Heart left ventricle (tissue), 16 donors: Measurements from ENCODE around the gene C19orf38. TPM values are rescaled to one million over a fixed set of nuclear protein-coding genes. Genes with fewer than 3 reads are reported as not detected.
"Not testable (repeated sequence)": the region's sequence is repeated elsewhere in the genome, so short reads cannot be mapped to it uniquely, and the experiment has no call there.

Experiments used
- ATAC-seq, 4 donors: fragments of 200-7000 bp; cut with Tn5 transposase; one replicate each; pipeline ENCODE4 v1.9.1; 2020 to 2022; ENCODE audit warnings: moderate library complexity in 4 of 4, mild to moderate bottlenecking in 3 of 4, moderate number of reproducible peaks in 1 of 4
- DNase-seq, 5 donors: peaks; one replicate each; pipeline ENCODE4 v3.0.0-alpha.2; 2020
- H3K27ac ChIP-seq, 12 donors: fragments of 200-600 bp; sonication (generic) in 4 of 12; one replicate each; pipeline versions ENCODE4 v1.5.0 to v1.8.0; 2016 to 2022; ENCODE audit warnings: mild to moderate bottlenecking in 2 of 12
- H3K27me3 ChIP-seq, 9 donors: fragments of 200-600 bp; sonication (generic) in 2 of 9; one replicate each; pipeline versions ENCODE4 v1.5.1 to v1.8.0; 2016 to 2022; ENCODE audit warnings: mild to moderate bottlenecking in 3 of 9
- H3K36me3 ChIP-seq, 9 donors: fragments of 200-600 bp; sonication (generic) in 2 of 9; one replicate each; pipeline versions ENCODE4 v1.5.0 to v1.8.0; 2018 to 2022; ENCODE audit warnings: mild to moderate bottlenecking in 2 of 9
- H3K4me1 ChIP-seq, 12 donors: fragments of 200-600 bp; sonication (generic) in 4 of 12; one replicate each; pipeline versions ENCODE4 v1.5.0 to v1.8.0; 2016 to 2022; ENCODE audit warnings: mild to moderate bottlenecking in 3 of 12
- H3K4me3 ChIP-seq, 12 donors: fragments of 200-600 bp; sonication (generic) in 4 of 12; one replicate each; pipeline versions ENCODE4 v1.5.0 to v1.8.0; 2017 to 2022; ENCODE audit warnings: mild to moderate bottlenecking in 9 of 12, moderate library complexity in 4 of 12
- H3K9me3 ChIP-seq, 12 donors: fragments of 200-600 bp; sonication (generic) in 4 of 12; one replicate each; pipeline versions ENCODE4 v1.5.0 to v1.8.0; 2016 to 2022; ENCODE audit warnings: mild to moderate bottlenecking in 1 of 12
- POLR2A ChIP-seq, 2 donors: fragments of 450-650 bp; IDR thresholded peaks; one replicate each; pipeline ENCODE4 v1.6.1; 2017; ENCODE audit warnings: antibody characterized with exemption in 2 of 2, mild to moderate bottlenecking in 2 of 2, moderate library complexity in 2 of 2
- WGBS, 4 donors: extraction: QIAGEN DNeasy Blood & Tissue Kit in 2 of 4; methylation state at CpG; one replicate each; pipeline versions ENCODE4 v1.1.5 to v1.1.7; 2013 to 2018; 5-methylcytosine and 5-hydroxymethylcytosine counted together
- intact Hi-C, 10 donors: fragments of 100-400 bp; cut with DNase I; formaldehyde crosslinking; loops; one replicate each; pipeline versions ENCODE4 v1.11.1 to v1.14.2; 2022
- polyA plus RNA-seq, 2 donors: library from polyadenylated mRNA; stranded (reverse); fragments of 200-250 nt; gene quantifications; one replicate each; pipeline ENCODE4 v1.2.3, GENCODE V29; 2013
- total RNA-seq, 9 donors: library from RNA; depleted of rRNA in 2 of 9; stranded (reverse); fragments of >200 nt in 2 of 9; fragmentation: NEBNext Ultra II Directional in 3 of 9; extraction: Animal tissue kit (Norgen Biotek cat#: 25700) in 3 of 9; gene quantifications; one replicate each; pipeline versions ENCODE4 v1.1.0 to v1.2.4, GENCODE V29; 2016 to 2023
- TF ChIP-seq, protein P1 (sequence below), 12 donors: fragments of 200-600 bp; sonication (generic) in 4 of 12; IDR thresholded peaks; one replicate each; pipeline versions ENCODE4 v1.5.0 to v1.8.0; 2018 to 2022; ENCODE audit warnings: antibody characterized with exemption in 12 of 12, mild to moderate bottlenecking in 5 of 12
- donor health status: ischemic (EF 13 %, LVEDD 7.1; RV severe dilation, severe dysfunction).
- donor health status: healthy with polysubstance abuse.
- donor health status: DM: no; HTN: yes; CAD: no.
- donor health status: DM: no; HTN: no; CAD: no.
- donor health status: ischemic (EF 25% LVEDD 6.9; RV normal size, moderate dysfunction).
- donor health status: ischemic (EF 25% LVEDD 5.7; RV mildly dilated, moderate dysfunction).
- donor health status: healthy.
- donor health status: DM: yes; HTN: yes; CAD: no.
- donor health status: ischemic (EF 35%, LVEDD 5.7; RV mildly dilated, moderate dysfunction).
- donor health status: nonischemic (EF 11% LVEDD 7.7; RV severe dilation, severe dysfunction).
- donor health status: DM: yes; HTN: yes; CAD: no.
- donor health status: PGD.
- donor health status: ischemic (EF 29% LVEDD 5.4; RV normal size, mild dysfunction).
- donor health status: nonischemic (EF 23%, LVEDD 6.1; RV moderate dilation, normal function).

Gene C19orf38
- total and polyA plus RNA-seq, 11 donors: 0.21 to 6.0 (median 0.86) TPM

DNA sequence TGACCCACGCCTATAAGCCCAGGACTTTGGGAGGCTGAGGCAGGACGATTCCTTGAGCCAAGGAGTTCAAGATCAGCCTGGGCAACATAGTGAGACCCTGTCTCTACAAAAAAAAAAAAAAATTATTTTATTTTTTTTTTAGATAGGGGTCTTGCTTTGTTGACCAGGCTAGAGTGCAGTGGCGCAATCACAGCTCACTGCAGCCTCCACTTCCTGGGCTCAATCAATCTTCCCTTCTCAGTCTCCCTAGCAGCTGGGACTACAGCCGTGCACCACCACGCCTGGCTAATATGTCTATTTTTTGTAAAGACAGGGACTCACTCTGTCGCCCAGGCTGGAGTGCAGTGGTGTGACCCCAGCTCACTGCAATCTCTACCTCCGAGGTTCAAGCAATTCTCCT, 4.7 kb downstream of the C19orf38 start:
- Histone ChIP-seq H3K36me3 (no peaks in the 10 kb centered on the region), H3K4me3 (no peak overlapping the region), H3K4me1 (peaks cover 0 to 3% (median 0%) of the 10 kb centered on the region in 12 donors), H3K27ac (no peak overlapping the region), H3K9me3 (no peaks in the 10 kb centered on the region), H3K27me3 (peaks cover 0 to 8% (median 0%) of the 10 kb centered on the region in 9 donors)
- WGBS, 4 donors: 69 to 77% (median 75%) methylated on average over 7 of the region's 7 CpGs
- TF ChIP-seq, protein P1, sequence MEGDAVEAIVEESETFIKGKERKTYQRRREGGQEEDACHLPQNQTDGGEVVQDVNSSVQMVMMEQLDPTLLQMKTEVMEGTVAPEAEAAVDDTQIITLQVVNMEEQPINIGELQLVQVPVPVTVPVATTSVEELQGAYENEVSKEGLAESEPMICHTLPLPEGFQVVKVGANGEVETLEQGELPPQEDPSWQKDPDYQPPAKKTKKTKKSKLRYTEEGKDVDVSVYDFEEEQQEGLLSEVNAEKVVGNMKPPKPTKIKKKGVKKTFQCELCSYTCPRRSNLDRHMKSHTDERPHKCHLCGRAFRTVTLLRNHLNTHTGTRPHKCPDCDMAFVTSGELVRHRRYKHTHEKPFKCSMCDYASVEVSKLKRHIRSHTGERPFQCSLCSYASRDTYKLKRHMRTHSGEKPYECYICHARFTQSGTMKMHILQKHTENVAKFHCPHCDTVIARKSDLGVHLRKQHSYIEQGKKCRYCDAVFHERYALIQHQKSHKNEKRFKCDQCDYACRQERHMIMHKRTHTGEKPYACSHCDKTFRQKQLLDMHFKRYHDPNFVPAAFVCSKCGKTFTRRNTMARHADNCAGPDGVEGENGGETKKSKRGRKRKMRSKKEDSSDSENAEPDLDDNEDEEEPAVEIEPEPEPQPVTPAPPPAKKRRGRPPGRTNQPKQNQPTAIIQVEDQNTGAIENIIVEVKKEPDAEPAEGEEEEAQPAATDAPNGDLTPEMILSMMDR (IDR thresholded peaks at IDR 0.05): no peak
- TF ChIP-seq POLR2A (IDR thresholded peaks at IDR 0.05): no peak
- DNase-seq (peak in 1 of 5 donors; percentile 7), ATAC-seq (no peak)
- intact Hi-C loops: no loop called here

DNA sequence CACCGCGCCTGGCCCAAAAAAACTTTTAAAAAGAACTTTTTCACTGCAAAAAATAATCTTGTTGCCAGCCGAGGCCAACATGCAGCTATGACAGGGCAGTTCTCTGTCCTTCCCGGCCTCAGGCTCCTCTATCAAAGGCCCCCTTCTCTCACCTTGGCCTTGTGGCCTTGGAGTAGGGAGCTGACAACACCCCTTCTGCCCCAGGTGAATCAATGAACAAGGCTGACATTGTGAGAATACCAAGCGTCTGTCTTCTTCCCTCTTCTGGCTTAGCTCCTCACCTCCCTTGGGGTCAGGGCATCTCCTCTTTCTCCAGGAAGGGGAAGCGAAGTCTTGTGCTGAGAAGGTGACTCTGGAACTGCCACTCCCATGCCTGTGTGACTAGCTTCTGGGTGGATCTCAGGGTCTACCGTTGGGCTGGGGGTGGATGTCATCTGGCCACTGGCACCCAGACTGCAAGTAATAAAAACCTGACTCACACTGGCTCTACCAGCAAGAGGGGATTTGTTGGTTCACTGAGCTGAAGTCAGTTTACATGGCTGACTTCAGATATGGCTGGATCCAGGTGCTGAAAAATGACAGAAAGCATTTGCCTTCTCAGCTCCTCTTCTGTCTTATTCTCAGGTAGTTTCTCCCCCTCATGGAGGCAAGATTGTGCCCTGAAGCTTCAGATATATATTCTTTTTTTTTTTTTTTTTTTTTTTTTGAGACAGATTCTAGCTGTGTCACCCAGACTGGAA, 6.3 kb downstream of the C19orf38 start:
- Histone ChIP-seq H3K27me3 (peaks cover 0 to 5% (median 0%) of the 10 kb centered on the region in 9 donors), H3K4me3 (no peak overlapping the region), H3K27ac (no peak overlapping the region), H3K36me3 (no peaks in the 10 kb centered on the region), H3K4me1 (no peaks in the 10 kb centered on the region), H3K9me3 (no peaks in the 10 kb centered on the region)
- intact Hi-C loops: no loop called here
- DNase-seq (no peak), ATAC-seq (no peak)
- WGBS, 4 donors: 70 to 79% (median 75%) methylated on average over 7 of the region's 7 CpGs
- TF ChIP-seq, protein P1 (IDR thresholded peaks at IDR 0.05): no peak

DNA sequence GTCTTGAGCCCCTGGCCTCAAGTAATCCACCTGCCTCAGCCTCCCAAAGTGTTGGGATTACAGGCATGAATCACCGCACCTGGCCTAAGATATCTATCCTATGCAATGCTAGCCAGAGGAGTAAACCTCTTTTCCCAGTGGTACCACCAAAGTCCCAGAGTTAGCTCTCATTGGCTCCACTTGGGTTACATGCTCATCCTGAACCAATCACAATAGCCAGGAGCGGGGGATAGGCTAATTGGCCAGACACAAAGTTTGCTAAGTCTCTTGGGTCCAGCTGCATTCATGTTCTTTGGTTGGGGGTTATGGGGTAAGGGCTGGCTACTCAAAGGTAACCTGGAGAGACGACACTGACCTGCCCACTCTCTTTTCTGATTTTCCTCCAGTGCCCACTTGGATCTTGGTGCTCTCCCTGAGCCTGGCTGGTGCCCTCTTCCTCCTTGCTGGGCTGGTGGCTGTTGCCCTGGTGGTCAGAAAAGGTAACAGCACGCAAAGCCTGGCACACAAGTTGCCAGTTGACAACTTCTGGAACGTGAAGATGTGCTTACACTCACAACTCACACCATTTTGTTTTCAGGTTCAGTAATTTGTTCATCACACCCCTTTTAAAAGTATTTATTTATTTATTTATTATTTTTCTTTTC, 7.8 kb downstream of the C19orf38 start:
- TF ChIP-seq POLR2A (IDR thresholded peaks at IDR 0.05): no peak
- TF ChIP-seq, protein P1 (IDR thresholded peaks at IDR 0.05): peak in 8 of 12 donors; percentile 8 to 50 (median 31)
- ATAC-seq (no peak), DNase-seq (no peak)
- H3K4me3 ChIP-seq: no peak overlapping the region
- WGBS, 4 donors: 70 to 81% (median 73%) methylated on average over 5 of the region's 5 CpGs
- no peaks in the 10 kb centered on the region for H3K27me3 ChIP-seq
- no peaks in the 10 kb centered on the region for H3K4me1 ChIP-seq
- intact Hi-C loops: no loop called here
- no peaks in the 10 kb centered on the region for H3K36me3 ChIP-seq
- H3K9me3 ChIP-seq: no peaks in the 10 kb centered on the region
- H3K27ac ChIP-seq: no peak overlapping the region

DNA sequence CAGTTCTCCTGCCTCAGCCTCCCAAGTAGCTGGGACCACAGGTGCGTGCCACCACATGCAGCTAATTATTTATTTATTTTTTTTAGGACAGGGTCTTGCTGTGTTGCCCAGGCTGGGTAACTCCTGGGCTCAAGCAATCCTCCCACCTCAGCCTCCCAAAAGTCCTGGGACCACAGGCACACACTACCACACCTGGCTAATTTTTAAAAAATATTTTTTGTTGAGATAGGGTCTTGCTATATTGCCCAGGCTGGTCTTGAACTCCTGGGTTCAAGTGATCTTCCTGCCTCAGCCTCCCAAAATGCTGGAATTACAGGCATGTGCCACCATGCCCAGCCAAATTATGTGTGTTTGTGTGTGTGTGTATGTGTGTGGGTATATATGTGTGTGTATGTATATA, 8.7 kb downstream of the C19orf38 start:
- H3K4me3 ChIP-seq, intact Hi-C loops, H3K9me3 ChIP-seq, H3K4me1 ChIP-seq, ATAC-seq, H3K27ac ChIP-seq, H3K36me3 ChIP-seq, H3K27me3 ChIP-seq, DNase-seq: not testable (repeated sequence)
- WGBS, 4 donors: 91 to 100% (median 95%) methylated on average over 1 of the region's 1 CpG
